Central memory CD4-positive, alpha-beta T cell (primary cell): ENCODE measurements around the gene OR10AD1.
"Not testable (repeated sequence)": the region's sequence is repeated elsewhere in the genome, so short reads cannot be mapped to it uniquely, and the experiment has no call there.

Experiments used
- DNase-seq: peaks from one replicate; pipeline ENCODE4 v3.0.0; 2022
- total RNA-seq, 3 experiments: gene quantifications; one replicate each; lab custom pipeline; 2026; lab: John Stamatoyannopoulos, UW

Gene OR10AD1, protein sequence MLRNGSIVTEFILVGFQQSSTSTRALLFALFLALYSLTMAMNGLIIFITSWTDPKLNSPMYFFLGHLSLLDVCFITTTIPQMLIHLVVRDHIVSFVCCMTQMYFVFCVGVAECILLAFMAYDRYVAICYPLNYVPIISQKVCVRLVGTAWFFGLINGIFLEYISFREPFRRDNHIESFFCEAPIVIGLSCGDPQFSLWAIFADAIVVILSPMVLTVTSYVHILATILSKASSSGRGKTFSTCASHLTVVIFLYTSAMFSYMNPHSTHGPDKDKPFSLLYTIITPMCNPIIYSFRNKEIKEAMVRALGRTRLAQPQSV
- total RNA-seq: 0 reads per million in 3 experiments

DNA sequence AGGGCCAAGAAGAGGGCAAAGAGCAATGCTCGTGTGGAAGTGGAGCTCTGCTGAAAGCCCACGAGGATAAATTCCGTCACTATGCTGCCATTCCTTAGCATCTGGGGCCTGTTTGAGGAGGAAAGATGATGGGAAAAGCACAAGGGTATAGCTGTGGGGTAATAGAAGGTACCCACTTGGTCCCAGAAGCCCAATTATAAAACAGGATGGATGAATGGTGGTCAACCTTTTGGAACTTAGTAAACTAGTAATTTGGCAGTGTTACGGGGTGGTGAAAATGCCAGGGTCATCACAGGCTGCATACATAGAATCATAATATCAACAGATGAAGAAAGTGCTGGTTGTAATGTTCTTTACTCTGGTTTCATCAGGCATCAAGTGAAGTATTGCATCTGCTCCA is at the start of gene OR10AD1:
OR10AD1 (minus strand) TSS at position 101 of the 400 bp plus-strand sequence; CDS start at position 101, 0 bp downstream.
- DNase-seq: no peak

DNA sequence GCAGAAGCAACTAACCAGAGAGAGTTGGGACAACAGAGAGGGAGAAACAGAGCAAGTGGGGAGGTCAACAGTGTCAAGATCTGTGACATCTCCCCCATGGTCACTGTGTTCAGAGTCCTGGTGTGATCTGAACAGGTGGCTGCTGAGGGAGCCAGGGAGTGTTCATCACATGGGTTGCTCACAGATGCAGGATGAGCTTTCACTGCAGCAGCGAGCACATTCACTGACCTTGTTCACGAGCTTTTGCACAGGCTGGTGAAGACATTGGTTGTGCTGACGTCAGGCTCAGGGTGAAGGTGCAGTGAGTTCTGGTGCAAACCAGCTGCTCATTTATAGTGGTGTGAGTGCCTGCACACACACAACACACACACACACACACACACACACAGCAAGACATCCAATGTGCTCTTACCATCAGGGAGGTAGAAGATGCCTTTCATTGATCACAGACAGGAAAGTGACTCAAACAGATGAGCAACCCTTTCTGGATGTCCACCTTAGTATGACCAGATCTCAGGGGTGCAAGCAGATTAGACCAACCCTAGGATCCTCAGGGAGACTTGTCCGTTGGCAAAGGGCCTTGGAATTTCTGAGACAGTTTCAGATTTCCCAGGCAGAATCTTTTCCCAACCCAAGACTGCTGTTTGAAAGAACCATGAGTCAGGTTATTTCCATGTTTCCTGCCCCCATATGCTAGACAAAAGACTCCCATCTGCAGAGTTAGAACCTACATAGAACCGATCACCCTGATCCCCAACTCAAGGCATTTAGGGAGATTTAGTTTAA is 44.3 kb upstream of the OR10AD1 start:
- no peak for DNase-seq

DNA sequence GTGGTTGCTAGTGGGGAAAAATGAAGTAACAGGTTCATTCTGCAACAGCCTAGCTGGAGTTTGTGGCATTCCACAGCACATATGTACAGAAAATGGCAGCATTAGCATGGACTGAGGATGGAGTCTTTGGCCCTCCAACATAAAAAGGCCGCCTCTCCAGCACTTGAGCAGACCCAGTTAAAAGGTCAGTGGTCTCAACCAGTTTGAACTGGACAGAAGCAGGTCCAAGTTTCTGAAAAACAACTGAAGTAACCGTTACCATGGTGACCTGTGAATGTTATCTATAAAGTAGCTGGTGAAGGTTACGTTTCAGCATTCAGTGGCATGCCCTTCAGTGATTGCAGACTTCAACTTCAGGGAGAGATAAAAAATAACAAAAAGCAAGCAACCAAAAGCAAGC is 34.1 kb upstream of the OR10AD1 start:
- DNase-seq: no peak

DNA sequence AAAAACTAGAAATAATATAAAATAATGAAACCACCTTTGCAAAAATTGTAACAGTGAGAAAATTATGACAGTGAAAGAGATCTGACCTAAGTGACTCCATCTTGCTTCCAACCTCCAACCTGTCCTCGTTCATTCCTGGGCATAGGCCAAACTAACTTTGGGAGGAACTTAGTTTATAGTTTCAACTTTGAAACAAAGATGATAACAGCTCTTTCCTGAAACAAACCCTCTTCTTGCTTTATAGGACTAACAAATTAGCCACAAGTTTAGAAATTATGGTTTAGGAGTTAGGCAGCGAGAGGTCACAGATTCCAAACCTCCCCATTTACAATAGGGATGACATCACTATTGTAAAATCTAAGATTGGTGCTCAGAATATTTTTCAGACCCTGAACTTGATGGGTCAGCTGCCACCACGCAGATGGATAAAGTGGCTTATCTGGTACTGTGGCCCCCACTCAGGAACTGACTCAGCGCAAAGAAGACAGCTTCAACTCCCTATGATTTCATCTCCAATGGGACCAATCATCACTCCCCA is 32.8 kb upstream of the OR10AD1 start:
- no peak for DNase-seq

DNA sequence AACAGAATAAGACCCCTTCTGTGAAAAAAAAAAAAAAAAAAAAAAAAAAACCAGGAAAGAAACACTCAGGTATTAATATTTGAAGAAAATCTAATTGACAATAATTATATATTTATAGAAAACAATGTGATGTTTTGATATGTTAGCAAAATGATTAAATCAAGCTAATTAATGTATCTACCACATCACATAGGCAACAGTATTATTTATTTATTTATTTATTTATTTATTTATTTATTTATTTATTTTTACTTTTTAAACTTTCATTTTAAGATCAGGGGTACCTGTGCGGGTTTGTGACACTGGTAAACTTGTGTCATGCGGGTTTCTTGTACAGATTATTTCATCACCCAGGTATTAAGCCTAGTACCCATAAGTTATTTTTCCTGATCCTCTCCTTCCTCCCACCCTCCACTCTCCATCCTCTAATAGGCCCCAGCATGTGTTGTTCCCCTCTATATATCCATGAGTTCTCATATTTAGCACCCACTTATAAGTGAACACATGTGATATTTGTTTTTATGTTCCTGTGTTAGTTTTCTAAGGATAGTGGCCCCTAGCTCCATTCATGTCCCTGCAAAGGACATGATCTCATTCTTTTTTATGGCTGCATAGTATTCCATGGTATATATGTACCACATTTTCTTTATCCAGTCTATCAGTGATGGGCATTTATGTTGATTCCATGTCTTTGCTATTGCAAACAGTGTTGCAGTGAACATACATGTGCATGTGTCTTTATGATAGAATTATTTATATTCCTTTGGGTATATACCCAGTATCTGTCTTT is 28.3 kb upstream of the OR10AD1 start:
- DNase-seq: not testable (repeated sequence)

DNA sequence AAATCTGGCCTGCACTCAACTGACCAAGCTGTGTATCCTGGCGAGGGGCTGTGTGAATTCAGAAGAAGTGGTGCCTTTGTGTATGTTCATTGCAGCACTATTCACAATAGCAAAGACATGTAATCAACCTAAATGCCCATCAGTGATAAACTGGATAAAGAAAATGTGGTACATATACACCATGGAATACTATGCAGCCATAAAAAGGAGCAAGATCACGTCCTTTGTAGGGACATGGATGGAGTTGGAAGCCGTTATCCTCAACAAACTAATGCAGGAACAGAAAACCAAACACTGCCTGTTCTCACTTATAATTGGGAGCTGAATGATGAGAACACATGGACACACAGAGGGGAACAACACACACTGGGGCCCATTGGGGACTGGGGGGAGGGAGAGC is 21.4 kb upstream of the OR10AD1 start:
- DNase-seq: not testable (repeated sequence)

DNA sequence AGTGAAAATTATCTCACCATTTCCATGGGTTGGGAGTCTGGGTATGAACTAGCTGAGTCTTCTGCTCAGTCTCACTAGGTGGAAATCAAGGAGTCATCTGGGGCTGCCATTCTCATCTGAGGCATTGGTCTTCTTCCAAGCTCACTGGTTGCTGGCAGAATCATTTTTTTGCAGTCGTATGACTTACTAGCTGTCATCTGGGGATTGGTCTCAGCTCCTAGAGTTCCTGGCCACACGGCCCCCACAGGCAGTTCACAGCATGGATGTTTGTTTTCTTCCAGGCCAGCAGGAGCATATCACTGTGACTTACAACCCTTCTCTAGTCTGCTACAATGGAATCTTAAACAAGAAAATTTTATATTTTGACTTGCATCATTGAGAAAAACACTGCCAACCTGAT is 18.6 kb upstream of the OR10AD1 start:
- DNase-seq: no peak

DNA sequence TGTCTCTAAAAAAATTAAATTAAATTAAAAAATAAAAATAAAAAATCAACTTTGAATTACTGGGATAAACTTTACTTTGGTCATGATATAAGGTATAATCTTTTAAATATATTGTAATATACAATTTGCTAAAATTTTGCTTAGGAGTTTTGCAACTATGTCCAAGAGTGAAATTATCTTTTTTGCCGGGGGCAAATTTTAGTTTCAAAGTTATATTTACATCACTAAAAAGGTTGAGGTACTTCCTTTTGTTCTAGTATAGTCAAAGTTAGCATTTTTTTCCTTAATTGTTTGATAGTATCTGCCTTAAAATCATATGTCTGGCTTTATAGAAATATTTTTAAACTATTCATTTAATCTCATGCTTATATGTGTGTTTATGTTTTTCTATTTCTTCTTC is 17.6 kb upstream of the OR10AD1 start:
- no peak for DNase-seq

DNA sequence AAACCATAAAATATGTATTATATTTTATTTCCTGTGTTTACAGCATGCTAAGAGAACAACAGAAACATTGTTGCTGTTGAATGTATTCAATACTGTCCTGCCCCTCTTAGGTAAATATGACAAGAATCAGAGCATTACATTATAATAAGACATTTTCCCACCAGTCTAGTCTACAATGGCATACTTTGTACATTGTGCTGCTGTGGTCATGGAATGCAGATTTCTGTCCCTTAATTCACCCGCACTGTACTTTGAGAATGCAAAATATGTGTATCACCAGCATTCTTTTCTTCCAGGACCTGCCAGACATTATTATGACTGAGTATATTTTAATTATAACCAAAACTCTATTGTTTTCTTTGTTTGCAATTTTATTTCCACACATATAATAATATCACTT is 16.5 kb upstream of the OR10AD1 start:
- DNase-seq: no peak

DNA sequence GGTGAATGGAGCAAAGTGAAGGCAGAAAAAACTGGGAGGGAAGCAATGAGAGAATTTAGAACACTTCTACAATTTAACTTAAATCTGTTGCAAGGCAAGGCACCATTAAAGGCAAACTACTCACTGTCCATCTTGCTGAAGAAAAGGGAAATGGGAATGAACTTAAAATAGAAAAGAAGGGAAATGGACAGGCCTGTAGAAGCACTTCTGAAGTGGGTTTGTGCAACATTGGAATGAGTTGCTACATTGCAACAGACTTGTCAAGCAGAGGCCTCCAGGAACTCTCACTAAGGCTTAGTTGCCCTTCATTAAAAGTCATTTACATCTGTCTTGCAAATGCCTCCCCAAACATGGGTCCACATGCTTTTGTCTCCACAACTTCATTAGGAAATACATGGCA is 13.7 kb upstream of the OR10AD1 start:
- DNase-seq: no peak

DNA sequence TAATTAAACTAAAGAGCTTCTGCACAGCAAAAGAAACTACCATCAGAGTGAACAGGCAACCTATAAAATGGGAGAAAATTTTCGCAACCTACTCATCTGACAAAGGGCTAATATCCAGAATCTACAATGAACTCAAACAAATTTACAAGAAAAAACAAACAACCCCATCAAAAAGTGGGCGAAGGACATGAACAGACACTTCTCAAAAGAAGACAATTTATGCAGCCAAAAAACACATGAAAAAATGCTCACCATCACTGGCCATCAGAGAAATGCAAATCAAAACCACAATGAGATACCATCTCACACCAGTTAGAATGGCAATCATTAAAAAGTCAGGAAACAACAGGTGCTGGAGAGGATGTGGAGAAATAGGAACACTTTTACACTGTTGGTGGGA is 6.4 kb upstream of the OR10AD1 start:
- not testable (repeated sequence) for DNase-seq

DNA sequence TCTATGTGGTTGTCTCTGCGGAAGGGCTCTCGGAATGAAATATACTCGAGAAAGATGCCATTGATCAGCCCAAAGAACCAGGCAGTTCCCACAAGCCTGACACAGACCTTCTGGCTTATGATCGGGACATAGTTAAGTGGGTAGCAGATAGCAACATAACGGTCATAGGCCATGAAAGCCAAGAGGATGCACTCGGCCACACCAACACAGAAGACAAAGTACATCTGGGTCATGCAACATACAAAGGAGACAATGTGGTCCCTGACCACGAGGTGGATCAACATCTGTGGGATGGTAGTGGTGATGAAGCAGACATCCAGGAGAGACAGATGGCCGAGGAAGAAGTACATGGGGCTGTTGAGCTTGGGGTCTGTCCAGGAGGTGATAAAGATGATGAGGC is 326 bp downstream of the OR10AD1 start:
- DNase-seq: no peak

DNA sequence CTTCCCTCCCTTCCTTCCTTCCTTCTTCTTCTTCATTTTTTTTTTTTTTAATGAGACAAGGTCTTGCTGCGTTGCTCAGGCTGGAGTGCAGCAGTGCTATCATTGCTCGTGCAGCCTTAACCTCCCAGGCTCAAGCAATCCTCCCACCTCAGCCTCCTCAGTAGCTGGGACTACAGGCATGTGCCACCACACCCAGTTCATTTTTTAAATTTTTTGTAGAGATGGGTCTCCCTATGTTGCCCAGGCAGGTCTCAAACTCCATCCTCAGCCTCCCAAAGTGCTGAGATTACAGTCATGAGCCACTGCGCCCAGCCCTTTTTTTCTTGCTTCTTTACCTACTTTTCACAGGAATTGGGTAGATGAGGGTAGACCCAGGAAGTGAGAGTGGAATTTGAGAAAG is 1.6 kb downstream of the OR10AD1 start:
- DNase-seq: no peak

DNA sequence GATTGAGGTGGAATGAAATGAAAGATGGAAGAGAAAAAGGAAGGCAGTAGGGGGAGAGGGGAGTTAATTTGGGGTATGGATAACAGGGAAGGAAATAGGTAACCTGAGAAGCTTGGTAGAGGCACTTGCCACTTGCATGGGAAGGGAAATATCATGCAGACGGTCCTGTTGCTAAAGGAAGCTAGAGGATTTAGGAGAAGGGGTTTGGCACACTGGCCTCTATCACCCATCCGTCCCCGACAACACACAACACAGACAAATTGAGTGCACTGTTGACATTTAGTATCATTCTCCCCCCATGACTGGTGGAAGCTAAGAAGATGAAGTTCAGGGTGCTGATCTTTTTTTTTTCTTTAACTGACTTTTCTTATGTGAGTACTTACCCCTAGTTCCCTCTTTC is 2.0 kb downstream of the OR10AD1 start:
- DNase-seq: no peak

DNA sequence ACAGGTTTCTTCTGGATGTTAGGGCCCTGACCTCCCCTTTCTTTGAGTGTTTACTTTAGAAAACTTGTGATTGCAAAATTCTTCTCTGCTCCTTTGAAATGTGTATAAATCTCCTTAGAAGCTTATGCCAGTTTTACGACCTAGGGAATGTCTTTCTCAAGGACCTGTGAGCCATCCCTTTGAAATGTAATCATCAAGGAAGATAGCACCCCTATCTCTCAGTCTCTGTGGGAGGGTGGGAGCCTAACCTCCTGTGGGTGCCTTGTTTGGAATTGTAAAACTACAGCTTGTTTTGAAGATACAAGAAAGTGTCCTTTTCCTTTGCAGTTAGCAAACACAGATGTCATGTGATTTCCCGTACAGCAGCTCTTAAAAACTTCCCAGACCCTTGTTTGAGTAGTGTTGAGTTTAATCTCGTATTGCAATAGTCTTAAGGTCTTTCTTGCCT is 3.3 kb downstream of the OR10AD1 start:
- DNase-seq: no peak

DNA sequence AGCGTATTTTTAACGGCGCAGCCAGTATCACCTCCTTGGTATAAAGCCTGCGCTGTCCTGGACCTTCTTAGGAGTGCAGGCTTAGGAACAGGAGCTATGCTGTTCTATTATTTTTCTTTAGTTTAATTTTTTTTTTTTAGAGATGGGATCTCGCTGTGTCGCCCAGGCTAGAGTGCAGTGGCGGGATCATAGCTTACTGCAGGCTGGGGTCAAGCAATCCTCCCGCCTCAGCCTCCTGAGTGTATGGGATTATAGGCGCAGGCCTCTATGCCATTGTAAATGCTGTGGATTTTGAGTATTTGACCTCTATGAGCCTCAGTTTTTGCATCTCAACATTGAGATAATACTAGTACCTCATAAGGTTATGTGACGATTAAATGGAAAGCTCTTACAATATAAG is 4.1 kb downstream of the OR10AD1 start:
- DNase-seq: no peak

DNA sequence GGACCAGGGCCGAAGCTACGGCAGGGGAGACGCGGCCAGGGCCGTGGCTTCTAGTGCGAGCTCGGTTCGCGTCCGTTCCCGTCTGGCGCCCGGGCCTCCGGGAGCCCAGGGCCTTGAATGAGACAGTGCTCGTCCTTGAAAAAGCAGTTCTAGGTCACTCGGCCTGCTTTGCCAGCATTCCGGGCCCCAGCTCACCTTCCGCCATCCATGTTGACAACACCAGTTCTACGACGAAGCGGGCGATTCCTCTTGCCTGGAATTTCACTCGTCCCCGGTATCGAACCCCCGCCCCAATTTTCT is 4.5 kb downstream of the OR10AD1 start:
- no peak for DNase-seq

DNA sequence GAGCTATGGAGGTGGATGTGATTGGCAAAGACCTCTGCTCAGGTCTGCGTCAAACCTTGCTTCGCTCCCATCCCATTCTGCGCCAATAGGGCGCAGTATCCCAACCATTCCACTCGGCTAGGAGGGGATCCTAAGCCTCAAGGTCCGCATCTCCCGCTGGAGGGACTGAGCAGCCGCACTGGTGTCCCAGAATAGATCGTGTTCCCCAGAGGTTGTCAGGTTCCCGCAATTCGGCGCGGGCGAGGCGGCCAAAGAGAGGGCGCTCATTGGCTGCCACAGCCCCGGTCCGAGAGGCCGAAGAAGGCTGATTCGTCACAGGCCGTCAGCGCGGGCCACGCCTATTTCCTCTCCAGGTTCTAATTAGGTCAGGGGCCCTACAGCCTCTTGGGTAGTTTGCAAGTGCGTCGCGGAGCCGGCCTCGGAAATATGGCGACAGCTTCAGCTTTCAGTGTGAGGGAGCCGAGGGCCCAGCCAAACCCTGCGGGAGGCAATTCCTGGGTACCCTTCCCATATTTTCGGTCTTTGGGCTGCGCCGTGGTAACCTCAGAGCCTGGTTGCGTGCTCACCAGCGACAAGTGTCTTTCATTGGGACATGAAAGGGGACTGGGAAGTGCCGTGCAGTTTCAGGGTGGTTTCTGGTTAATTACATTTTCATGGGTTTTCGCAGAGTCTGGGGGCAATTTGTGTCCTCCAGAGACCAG is 5.0 kb downstream of the OR10AD1 start:
- peak; percentile 88 for DNase-seq

DNA sequence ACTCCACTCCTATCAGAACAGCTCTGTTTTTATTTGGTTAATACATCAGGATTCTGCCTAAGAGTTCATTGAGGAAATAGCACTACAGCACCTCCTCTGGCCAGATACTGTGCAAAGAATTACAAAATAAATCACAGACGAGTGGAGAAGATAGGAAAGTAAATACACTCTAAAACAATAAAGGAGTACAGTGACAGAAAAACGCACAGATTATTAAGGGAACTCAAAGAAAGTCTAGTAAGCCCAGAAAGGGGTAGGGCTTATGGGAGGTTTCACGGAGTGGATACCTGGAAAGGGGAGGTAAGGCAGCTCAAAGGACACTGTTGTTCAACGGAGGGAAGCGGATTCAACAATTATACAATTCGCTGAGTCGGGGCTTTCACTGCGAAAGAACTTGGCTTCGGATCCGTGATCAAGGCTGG is 5.5 kb downstream of the OR10AD1 start:
- peak; percentile 58 for DNase-seq

DNA sequence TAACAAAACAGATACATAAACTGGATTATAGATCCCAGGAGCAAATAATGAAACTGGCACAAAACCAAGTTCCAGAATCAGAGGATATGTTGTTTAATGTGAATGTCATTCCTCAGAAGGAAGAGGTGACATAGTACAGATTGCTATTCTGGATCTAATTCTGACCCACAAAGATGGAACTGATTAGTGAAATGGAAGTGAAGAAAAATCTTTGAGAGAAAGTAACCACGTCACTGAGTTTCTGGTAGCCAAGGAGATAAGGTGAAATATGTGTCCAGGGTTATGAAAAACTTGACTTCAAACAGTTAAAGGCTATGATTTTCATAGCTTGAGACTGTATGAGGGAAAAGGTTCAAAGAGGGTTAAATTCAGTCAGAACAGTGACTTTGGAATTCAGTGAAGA is 8.3 kb downstream of the OR10AD1 start:
- DNase-seq: no peak

DNA sequence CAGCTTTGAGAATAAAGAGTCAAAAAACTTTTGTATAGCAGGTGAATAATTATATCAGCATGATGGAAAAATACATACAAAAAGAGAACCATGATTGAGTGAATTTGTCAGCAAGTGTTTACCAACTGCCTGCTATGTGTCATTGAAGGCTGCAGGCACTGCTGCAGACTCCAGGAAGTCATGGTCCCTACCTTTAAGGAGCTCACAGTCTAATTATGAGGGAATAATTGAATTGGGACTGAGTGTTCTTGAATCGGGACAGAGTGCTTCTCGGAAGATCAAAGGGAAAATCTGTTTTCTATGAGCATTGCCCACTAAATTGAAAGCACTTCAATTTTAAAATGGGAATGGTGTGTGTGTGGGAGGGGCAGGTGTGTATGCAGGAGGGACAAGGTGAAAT is 9.5 kb downstream of the OR10AD1 start:
- no peak for DNase-seq

DNA sequence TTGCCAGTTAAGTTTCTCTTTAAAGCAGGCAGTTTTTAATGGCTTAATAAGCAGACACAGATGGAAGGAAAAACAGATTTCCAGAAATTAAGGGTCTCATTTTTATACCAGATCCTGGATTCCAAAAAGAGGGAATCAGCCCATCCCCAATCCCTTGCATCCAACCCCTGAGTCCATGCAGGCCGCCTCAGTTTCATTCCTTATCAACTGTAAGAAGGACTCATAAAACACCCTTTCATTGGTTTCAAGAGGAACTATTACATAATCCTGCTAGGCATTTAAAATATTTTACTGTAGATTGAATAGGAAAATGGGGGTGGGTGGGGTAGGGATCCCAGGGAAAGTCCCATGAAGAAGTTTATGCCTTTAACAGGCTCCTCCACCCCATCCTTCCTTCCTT is 10.2 kb downstream of the OR10AD1 start:
- no peak for DNase-seq

DNA sequence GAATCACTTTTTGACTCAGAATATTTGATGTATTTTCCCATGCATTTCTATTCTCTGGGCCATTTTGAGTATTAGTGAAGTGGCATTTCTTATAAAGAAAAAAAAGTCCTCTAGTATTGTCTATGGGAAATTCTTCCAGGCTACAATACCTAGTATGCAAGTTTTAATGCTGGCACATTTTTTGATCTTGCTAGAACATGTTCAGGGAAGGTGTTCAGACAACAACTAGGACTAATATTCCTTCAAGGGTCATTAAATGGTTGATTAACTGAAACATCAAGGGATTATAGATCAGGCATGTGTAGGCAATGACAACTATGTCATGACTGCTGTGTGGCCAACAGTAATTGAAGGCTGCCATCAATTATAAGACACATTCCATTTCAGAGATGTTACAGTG is 12.0 kb downstream of the OR10AD1 start:
- no peak for DNase-seq
